Mucosa of gallbladder (tissue), 1 donor: Measurements from ENCODE around the gene PTPN23. TPM values are rescaled to one million over a fixed set of nuclear protein-coding genes. Genes with fewer than 3 reads are reported as not detected.
A peak's percentile ranks its signal among the peaks of the same experiment; 100 is the strongest.
"Not testable (repeated sequence)": the region's sequence is repeated elsewhere in the genome, so short reads cannot be mapped to it uniquely, and the experiment has no call there.

Experiments
- DNase-seq: peaks from one replicate; pipeline ENCODE4 v3.0.0-alpha.2; 2020; ENCODE audit warnings: low spot score
- total RNA-seq: library from RNA; stranded (reverse); gene quantifications from one replicate; pipeline ENCODE4 v1.2.1, GENCODE V29; 2021
- donor health status: DM: no; HTN: no; CAD: no.

The PTPN23 gene
- total RNA-seq, 1 donor from 2014 or later = 58.2 TPM

DNA sequence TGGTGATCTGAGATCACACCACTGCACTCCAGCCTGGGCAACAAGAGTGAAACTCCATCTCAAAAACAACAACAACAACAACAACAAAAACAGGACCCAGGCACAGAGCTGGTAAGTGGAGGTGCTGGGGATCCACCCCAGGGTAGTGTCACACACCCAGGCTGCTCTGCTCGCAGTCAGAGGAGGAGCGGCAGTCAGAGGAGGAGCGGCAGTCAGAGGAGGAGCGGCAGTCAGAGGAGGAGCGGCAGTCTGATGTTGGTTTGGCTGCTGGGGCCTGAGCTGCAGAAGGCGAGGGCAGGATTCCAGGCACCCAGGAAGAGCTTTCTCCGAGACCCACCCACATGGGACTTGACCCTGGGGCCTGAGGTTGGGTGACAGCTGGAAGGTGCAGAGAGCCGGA, 10.8 kb upstream of the PTPN23 start:
- DNase-seq = not testable (repeated sequence)

DNA sequence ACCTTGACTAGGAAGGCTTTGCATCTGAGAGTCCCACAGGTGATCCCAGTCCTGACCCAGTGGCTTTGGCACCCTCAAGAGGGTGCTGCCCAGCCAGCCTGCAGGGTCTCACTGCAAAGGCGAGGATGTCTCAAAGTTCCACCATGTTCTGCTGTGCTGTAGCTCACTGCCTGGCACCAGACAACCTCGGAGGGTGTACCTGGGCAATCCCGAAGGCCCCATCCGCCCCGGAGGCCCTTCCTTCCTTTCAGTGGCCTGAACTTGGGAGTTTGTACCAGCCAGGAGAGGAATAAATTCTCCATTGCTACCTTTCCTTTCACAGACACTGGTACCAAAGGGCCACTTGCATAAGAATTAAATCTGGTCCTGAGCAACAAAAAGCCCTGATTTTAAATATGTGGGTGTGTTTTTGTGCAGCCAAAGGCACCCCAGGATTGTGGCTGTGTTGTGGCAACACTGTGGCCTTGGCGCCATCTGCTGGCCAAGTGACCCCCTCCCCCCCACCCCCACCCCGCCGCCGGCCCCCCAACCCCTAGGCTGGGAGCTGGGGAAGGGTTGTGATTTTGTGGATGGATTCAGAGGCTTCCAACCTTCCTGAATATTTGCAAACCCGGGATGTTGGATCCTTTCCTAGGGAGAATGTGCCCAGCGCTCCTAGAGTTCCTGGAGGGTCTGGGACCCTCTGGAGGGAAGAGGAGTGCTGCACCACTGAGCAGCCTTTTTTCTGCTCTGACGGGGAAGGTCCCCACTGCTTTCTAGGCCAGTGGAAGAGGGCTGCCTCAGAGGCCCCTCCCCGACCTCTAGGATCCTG, 9.7 kb upstream of the PTPN23 start:
- DNase-seq = no peak

DNA sequence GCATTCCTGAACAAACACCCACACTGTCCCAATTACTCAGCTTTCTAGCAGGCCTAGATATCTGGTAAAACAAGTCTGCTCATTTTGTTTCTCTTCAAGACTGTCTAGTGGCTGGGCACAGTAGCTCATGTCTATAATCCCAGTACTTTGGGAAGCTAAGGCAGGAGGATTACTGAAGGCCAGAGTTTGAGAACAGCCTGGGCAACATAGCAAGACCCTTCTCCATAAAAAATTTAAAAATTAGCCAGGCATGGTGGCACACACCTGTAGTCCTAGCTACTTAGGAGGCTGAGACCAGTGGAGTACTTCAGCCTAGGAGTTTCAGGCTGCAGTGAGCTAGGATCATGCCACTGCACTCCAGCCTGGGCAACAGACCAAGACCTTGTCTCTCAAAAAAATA, 6.2 kb upstream of the PTPN23 start:
- DNase-seq = no peak

DNA sequence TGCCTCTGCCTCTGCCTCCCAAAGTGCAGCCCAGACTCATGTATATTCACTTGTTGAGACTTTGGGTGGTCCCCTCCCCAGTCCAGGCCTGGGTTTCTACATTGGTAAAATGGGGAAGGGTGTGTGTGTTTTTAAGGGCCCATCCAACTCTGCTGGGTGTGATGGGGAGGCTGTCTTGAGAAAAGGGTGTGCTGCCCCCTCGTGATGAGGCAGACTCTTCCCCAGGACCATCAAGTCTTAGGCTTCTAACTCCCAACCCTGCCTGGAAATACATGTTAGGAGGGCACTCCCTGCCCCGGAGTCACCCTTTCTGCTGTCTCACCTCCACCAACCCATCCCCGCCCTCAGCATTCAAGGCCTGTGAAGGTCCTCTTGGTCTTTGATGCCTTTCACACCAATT, 4.4 kb upstream of the PTPN23 start:
- no peak for DNase-seq

DNA sequence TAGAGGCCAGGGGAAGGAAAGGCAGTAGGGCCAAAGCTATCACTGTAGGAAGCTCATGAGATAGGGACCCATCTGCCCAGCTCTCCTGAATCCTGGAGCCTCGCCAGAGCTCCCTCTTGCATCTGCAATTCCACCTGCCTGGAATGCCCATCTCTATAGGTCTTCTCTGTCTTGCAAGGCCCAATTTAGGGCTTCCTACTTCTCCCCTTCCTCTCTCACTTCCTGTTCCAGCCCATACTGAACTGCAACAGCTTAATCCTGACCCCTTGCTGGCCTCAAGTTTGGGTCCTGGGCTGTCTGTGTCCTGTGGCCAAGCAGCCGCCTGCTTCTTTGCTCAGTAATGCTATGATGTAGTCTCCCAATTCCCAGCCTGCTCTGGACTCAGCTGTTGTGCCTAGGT, 3.6 kb upstream of the PTPN23 start:
- no peak for DNase-seq

DNA sequence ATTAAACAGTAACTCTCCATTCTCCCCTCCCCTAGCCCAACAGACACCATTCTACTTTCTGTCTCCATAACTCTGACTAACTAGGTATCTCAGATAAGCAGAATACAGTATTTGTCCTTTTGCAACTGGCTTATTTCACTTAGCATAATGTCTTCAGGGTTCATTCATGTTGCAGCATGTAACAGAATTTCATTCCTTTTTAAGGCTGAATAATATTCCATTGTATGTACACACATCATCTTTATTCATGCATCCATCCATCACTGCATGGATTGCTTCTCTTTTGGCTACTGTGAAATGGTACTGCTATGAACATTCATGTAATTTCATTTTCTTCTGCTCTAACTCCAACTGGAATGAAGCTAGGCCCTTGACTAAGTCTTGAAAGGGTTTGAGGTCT, 2.0 kb upstream of the PTPN23 start:
- no peak for DNase-seq

DNA sequence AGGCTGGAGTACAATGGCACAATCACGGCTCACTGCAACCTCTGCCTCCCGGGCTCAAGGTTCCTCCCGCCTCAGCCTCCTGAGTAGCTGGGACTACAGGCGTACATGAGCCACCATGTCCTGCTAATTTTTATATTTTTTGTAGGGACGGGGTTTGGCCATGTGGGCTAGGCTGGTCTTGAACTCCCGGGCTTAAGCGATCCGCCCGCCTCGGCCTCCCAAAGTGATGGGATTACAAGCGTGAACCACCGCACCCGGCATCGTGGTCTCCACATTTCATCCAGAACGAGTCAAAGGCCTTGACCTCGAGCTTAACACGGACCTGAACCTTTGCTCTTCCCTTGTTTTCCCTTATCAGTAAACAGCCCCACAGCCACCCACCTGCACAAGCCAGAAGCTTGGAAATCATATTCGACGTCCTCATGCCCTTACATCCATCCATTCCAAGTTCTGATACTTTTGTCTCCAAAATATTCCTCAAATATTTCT, 1.4 kb upstream of the PTPN23 start:
- no peak for DNase-seq

DNA sequence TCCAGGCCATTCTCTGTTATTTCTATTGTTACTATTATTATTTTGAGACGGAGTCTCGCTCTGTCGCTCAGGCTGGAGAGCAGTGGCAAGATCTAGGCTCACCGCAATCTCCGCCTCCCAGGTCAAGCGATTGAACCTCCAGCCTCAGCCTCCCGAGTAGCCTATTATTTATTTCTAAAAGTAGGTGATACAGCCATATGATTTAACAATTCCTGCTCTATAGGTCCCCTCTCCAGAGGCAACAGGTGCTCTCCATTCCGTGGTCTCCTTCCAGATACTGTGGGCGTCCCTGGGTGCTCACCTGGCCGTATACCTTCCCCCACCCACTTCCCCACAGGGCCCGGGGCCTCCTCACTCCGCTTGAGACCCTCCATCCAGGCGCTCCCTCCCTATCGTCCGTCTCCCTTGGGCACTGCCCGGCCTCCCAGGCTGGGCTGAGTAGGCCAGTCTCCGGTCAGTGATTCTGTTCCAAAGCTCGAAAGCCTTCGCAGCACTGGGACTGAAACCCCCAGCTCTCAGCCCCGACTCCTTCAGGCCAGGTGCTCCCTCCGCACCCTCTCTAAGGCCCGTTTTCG, 708 bp upstream of the PTPN23 start:
- DNase-seq = no peak

DNA sequence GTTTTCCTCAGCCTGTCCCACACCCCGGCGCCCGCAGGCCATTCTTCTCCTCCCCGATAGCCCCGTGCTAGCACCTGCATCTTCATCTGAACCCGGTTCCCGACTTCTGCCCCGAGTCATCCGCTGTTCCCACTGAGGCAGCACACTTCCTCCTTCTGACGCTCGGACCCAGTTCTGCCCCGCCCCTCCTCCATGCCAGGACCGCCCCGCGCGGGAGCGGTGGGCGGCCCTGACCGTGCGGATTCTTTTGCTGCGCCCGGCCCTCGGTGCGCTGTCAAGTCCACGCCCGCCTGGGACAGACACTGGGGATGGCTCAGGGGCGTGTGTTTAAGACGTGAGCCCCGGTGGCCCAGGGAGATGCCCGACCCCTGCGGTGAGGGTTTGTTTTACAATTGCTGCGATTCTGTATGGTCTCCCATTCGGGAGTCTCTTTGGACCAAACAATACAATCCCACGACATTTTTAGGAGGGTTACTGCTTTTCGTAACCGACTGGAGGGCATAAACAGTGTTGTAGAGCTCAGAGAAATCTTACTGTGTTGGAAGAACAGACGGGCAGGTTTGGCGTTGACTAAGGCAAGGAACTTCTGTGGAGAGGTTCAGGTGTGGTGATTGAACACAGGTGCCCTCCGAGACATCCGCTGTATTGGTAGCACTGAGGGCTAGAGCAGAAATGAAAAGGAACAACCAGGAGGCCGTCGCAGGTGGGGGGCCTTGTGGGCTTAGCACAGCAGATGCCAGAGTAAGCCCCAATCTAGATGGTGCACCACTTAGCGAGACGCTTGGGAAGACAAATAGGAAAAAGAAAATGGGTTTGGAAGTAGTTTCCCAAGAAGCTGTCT, 716 bp downstream of the PTPN23 start:
- peak; percentile 83 for DNase-seq

DNA sequence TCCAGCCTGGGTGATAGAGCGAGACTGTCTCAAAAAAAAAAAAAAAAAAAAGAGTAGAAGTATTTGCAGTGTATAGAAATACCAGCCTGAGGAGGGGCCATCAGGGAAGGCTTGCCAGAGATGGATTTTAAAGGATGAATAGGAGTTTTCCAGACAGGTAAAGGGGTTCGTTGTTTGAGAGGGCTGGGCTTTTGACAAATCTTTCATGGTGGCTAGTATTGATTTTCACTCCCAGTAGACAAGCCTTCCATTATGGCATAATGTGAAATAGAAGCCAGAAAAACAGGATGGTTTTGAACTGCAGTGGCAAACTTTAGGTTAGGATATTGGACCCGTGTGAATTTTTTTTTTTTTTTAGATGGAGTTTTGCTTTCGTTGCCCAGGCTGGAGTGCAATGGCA, 3.6 kb downstream of the PTPN23 start:
- no peak for DNase-seq

DNA sequence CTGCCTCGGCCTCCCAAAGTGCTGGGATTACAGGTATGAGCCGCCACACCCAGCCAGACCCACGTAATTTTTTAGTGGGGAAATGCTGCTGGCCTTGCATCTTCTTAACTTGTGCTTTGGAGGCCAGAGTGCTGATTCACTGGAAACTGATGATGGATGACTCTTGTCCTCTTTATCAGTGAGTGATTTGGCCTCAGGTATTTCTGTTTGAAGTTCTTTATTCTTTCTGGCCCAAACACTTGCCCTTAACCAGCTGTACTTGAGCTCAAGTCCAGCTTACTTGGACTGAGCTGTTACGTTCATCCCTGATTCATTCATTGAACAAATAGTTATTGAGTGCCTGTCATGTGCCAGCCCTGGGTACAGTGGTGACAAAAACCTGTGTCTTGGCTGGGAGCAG, 4.2 kb downstream of the PTPN23 start:
- DNase-seq = no peak

DNA sequence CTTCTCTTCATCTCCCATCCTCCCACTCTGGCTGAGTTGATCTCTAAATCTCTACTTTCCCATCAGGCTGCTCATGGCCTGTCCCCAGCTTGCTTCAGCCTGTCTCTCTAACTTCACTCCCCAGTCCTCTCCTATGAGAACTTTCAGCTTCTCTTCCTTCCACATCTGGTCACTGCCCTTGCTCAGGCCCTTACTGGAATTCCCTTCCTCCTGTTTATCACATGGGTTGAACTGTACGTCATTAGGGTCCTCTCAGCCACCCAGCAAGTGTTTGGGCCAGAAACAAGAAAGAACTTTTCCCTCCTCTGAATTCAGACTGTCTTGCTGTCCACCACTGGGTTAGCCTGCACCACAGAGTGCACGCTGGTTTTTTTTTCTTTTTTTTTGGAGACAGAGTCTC, 5.0 kb downstream of the PTPN23 start:
- DNase-seq = no peak

DNA sequence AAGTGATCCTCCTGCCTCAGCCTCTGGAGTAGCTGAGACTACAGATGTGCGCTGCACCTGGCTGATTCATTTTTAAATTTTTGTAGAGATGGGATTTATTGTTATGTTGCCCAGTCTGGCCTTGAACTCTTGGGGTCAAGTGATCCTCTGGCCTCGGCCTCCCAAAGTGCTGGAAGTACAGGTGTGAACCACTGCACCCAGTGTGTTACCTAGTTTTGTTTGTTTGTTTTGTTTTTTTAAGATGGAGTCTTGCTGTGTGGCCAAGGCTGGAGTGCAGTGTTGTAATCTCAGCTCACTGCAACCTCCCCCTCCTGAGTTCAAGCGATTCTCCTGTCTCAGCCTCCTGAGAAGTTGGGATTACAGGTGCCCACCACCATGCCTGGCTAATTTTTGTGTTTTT, 12.1 kb downstream of the PTPN23 start:
- no peak for DNase-seq

DNA sequence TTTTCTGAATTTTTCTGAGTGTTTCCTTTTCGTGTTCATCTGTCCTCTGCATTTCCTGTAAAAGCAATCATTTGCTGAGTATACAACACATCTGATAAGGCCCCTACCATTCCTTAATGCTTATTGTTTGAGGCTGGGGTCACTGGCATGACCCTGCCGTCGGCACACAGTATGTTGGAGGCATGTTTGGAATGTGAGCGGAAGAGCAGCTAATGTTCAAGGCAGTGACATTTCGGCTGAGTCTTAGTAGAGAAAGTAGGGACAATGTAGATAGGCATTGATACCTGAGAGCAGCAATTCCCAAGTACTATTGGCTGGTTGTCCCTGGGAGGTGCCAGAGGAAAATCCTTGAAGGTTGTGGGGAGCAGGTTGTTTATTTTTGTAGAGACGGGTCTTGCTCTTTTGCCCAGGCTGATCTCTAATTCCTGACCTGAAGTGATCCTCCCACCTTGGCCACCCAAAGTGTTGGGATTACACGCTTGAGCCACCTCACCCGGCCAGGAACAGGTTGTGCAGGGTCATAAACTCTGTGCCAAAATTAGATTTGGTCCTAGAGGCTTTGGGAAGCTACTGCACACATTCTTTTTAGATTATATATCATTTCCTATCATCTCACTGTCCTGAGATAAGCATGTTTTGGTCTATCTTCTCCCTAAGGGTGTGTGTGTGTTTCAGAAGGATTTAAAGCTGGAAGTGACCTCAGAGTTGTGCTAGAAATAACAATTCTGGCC, 13.5 kb downstream of the PTPN23 start:
- no peak for DNase-seq

DNA sequence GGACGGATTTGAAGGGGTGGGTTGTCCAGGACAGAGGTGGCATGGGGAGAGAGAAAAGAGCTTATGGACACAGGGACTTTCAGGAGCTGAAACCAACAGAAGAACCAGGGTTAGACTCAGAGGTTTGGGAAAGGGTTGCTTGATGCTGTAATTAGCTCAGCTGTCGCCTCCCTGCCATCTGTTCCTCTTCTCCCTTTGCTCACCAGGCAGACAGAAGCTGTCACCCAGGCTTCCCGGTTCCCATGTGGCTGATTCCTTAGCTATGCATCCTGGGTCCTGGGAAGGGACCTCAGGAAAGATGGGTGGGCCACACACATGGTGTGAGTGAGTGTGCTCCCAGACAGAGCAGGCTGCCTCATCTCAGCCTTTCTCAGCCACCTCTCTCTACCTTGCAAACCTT, 14.1 kb downstream of the PTPN23 start:
- DNase-seq = no peak

DNA sequence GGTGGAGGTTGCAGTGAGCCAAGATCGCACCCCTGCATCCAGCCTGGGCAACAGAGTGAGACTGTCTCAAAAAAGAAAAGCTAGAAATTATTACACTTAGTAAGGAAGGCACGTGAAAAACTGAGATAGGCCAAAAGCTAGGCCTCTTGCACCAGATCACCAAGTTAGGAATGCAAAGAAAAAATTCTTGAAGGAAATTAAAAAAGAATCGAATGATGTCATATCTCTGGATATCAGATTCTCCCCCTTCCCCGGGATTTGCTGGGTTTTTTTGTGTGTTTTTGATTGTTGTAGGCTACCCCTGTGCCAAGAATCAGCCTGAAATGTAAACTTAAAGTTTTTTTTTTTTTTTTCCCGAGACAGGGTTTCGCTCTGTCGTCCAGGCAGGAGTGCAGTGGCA, 17.4 kb downstream of the PTPN23 start:
- no peak for DNase-seq

DNA sequence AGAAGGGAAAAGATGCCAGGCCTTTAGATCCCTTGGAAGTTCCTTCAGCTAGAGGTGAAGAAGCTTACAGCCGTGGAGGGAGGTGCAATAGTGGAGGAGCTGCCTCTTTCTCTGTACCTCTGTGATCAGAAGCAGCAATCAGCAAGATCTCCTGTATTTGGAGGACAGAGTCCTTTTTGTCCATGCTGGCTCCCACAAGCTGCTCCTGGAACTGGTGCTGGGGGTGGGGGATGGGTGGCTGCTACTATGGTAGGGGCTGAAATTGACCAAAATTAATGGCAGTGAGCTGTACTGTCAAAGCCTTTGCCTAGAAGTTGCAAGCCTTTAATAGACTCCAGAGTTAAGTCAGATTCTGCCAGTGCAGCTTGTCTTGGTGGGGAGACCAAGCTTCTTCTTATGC, 18.2 kb downstream of the PTPN23 start:
- no peak for DNase-seq

DNA sequence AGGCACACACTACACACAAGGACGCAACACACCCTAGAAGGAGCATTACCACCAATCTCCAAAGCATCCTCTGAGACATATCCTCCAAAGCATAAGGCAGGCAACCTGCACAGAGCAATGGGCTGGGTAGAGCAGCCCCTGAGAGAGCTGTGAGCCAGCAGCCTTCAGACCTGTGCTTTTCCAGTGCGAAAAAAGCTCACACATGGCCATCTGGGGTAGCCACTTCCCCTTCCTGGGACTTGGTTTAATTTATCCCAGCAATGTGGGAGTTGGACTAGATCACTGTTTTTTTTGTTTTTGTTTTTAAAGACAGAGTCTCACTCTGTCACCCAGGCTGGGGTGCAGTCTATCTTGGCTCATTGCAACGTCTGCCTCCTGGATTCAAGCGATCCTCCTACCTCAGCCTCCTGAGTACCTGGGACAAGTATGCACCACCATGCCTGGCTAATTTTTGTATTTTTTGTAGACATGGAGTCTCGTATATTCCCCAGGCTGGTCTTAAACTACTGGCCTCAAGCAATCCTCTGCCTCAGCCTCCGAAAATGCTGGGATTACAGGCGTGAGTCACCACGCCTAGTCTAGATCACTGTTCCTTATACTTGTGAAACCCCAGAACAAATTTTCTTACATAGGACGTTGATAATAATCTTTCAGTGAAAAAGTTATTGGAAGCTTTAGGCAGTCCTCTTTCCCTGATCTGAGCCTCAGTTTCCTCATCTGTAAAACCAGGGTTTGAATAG, 18.9 kb downstream of the PTPN23 start:
- DNase-seq = no peak

DNA sequence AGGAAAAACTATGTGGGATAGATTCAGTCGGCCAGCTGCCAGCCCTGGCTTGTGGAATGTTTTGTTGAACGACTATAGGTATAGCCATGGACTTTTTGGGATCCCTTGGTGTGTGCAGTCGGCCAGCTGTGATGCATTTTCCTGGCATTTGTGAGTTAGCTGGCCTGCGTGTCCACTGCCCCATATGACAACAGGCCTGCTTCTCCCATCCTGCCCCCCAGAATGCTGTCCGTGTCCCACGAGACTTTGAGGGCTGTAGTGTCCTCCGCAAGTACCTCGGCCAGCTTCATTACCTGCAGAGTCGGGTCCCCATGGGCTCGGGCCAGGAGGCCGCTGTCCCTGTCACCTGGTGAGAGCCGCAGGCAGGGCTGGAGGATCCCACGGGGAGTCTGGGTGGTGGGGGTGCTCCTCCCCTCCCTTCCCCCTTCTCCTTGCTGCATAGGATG, 23.6 kb downstream of the PTPN23 start:
- no peak for DNase-seq

DNA sequence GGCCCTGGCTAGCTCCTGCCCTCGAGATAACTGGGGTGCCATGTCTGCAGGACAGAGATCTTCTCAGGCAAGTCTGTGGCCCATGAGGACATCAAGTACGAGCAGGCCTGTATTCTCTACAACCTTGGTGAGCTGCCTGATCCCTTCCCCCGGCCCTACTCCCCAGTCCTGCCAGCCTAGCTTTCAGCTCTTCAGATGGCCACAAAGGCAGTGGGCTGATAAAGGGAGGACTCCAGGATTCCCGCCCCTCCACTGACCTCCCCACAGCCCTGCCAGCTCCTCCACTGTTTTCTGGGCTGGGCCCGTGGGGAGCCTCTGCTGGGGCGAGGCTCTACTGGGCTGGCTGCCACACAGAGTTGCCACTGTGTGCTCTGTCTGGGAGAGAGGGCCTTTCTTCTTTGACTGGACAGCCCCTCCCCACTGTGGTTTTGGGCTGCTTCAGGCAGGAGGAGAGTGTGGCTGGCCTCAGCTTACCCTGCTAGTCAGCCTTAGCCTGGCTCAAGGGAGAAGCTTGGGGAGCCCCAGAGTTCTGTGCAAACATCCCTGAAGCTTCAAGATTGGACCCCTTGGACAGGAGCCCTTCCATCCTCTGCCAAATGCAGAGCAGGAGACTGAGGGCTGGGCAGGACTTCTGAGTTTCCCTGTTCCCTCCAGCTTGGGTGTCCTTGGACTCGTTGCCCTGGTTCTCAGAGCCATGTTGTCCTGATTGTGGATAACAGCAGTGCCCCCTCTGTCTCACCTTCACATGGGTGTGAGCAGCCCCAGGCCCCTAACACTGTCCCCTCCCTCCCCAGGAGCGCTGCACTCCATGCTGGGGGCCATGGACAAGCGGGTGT, 24.4 kb downstream of the PTPN23 start:
- no peak for DNase-seq
